Neural cell (in vitro differentiated cells): Measurements from ENCODE around the gene APPBP2. TPM values are rescaled to one million over a fixed set of nuclear protein-coding genes. Genes with fewer than 3 reads are reported as not detected.

ENCODE experiments used
- H2AFZ ChIP-seq: fragments of 200-600, 300-800 bp; sonication (generic), shearing (Covaris generic); 2 replicates; pipeline ENCODE4 v1.6.0; 2014; ENCODE audit warnings: low read depth, mild to moderate bottlenecking, antibody characterized with exemption, low read length, moderate library complexity
- H3F3A ChIP-seq: fragments of 200-600 bp; shearing (Covaris generic); 2 replicates; pipeline ENCODE4 v1.6.1; 2016; ENCODE audit warnings: mild to moderate bottlenecking, moderate library complexity, mixed read lengths, antibody characterized with exemption, low read length; ENCODE audit not compliant: insufficient read depth, poor library complexity, severe bottlenecking
- H3K27ac ChIP-seq: fragments of 200-600, 300-800 bp; sonication (generic), shearing (Covaris generic); 2 replicates; pipeline ENCODE4 v1.5.1; 2014; ENCODE audit warnings: mild to moderate bottlenecking, low read length, moderate library complexity
- H3K27me3 ChIP-seq: fragments of 300-800, 200-600 bp; sonication (generic), shearing (Covaris generic); 2 replicates; pipeline ENCODE4 v1.6.0; 2014; ENCODE audit warnings: mild to moderate bottlenecking, low read depth, low read length, moderate library complexity; ENCODE audit not compliant: insufficient read depth
- H3K36me3 ChIP-seq: fragments of 300-800, 200-600 bp; sonication (generic), shearing (Covaris generic); 2 replicates; pipeline ENCODE4 v1.5.1; 2014; ENCODE audit warnings: mild to moderate bottlenecking, antibody characterized with exemption, low read length, moderate library complexity; ENCODE audit not compliant: insufficient read depth
- H3K4me2 ChIP-seq: fragments of 300-800, 200-600 bp; sonication (generic), shearing (Covaris generic); 2 replicates; pipeline ENCODE4 v1.6.0; 2014; ENCODE audit warnings: mild to moderate bottlenecking, low read length
- H3K4me3 ChIP-seq: fragments of 300-800, 200-600 bp; sonication (generic), shearing (Covaris generic); 2 replicates; pipeline ENCODE4 v1.5.1; 2014; ENCODE audit warnings: mild to moderate bottlenecking, low read length, moderate library complexity
- H3K79me2 ChIP-seq: fragments of 200-600 bp; shearing (Covaris generic); replicated peaks from 2 replicates; pipeline ENCODE4 v1.6.0; 2014; ENCODE audit warnings: mild to moderate bottlenecking, low read length, moderate library complexity; ENCODE audit not compliant: insufficient read depth
- H3K9ac ChIP-seq: fragments of 300-800, 200-600 bp; sonication (generic), shearing (Covaris generic); 2 replicates; pipeline ENCODE4 v1.6.1; 2016; ENCODE audit warnings: mild to moderate bottlenecking, low read length, mixed read lengths
- H3K9me2 ChIP-seq: fragments of 200-600 bp; shearing (Covaris generic); 2 replicates; pipeline ENCODE4 v1.6.1; 2016; ENCODE audit warnings: mild to moderate bottlenecking, low read length, mixed read lengths; ENCODE audit not compliant: insufficient read depth
- H3K9me3 ChIP-seq: fragments of 200-600, 300-800 bp; sonication (generic), shearing (Covaris generic); 2 replicates; pipeline ENCODE4 v1.6.1; 2016; ENCODE audit warnings: mild to moderate bottlenecking, mixed run types, low read length, moderate library complexity, mixed read lengths
- H4K20me1 ChIP-seq: fragments of 200-600 bp; shearing (Covaris generic); 2 replicates; pipeline ENCODE4 v1.6.1; 2016; ENCODE audit warnings: mild to moderate bottlenecking, mixed run types; ENCODE audit not compliant: insufficient read depth
- CTCF ChIP-seq: fragments of 450-650 bp; IDR thresholded peaks from 2 replicates; pipeline ENCODE4 v1.5.1; 2014; ENCODE audit warnings: antibody characterized with exemption, mild to moderate bottlenecking, moderate library complexity; ENCODE audit not compliant: poor library complexity, severe bottlenecking
- EP300 ChIP-seq: fragments of 450-650 bp; conservative IDR thresholded peaks from 2 replicates; pipeline ENCODE4 v1.6.1; 2014; ENCODE audit warnings: antibody characterized with exemption, mild to moderate bottlenecking, moderate library complexity; ENCODE audit not compliant: poor library complexity, severe bottlenecking
- EZH2 ChIP-seq: fragments of 200-600, 300-800 bp; shearing (Covaris generic), sonication (generic); IDR thresholded peaks from 2 replicates; pipeline ENCODE4 v1.6.1; 2014; ENCODE audit warnings: antibody characterized with exemption, low read length, borderline replicate concordance, mild to moderate bottlenecking; ENCODE audit not compliant: insufficient read depth, poor library complexity, severe bottlenecking
- MXI1 ChIP-seq: fragments of 450-650 bp; conservative IDR thresholded peaks from 2 replicates; pipeline ENCODE4 v1.6.1; 2014; ENCODE audit warnings: antibody characterized with exemption, mild to moderate bottlenecking; ENCODE audit not compliant: poor library complexity, severe bottlenecking
- POLR2AphosphoS5 ChIP-seq: IDR thresholded peaks from 2 replicates; pipeline ENCODE4 v1.6.1; 2012
- RAD21 ChIP-seq: fragments of 450-650 bp; conservative IDR thresholded peaks from 2 replicates; pipeline ENCODE4 v1.6.1; 2014; ENCODE audit warnings: antibody characterized with exemption, mild to moderate bottlenecking, moderate library complexity
- REST ChIP-seq: IDR thresholded peaks from 2 replicates; pipeline ENCODE4 v1.6.1; 2012; ENCODE audit warnings: borderline replicate concordance
- SMC3 ChIP-seq: fragments of 450-650 bp; conservative IDR thresholded peaks from 2 replicates; pipeline ENCODE4 v1.6.1; 2014; ENCODE audit warnings: antibody characterized with exemption, mild to moderate bottlenecking, moderate library complexity; ENCODE audit not compliant: poor library complexity
- TAF1 ChIP-seq: IDR thresholded peaks from 2 replicates; pipeline ENCODE4 v1.6.1; 2012; ENCODE audit warnings: low read depth
- polyA plus RNA-seq: library from polyadenylated mRNA; depleted of rRNA; stranded (reverse); fragments of >200 nt; gene quantifications from 2 replicates; pipeline ENCODE4 v1.2.3, GENCODE V29; 2014

Gene APPBP2
- polyA plus RNA-seq, 1 donor from 2014 or later: 40.4 TPM

GRCh38 chr17:60539807-60540206 lies 13.8 kb upstream of the APPBP2 start:
- H3K9ac ChIP-seq: no peak overlapping the region
- H2AFZ ChIP-seq: no peak overlapping the region
- H4K20me1 ChIP-seq: no peaks in the 10 kb centered on the region
- H3K4me2 ChIP-seq: no peak overlapping the region
- no peak overlapping the region for H3K27ac ChIP-seq
- H3K9me2 ChIP-seq: no peaks in the 10 kb centered on the region
- no peaks in the 10 kb centered on the region for H3K79me2 ChIP-seq
- H3F3A ChIP-seq: no peaks in the 10 kb centered on the region
- no peaks in the 10 kb centered on the region for H3K36me3 ChIP-seq
- H3K27me3 ChIP-seq: no peaks in the 10 kb centered on the region
- TF ChIP-seq EP300 (no peak), POLR2AphosphoS5 (no peak), TAF1 (no peak), REST (no peak), RAD21 (no peak), SMC3 (no peak), MXI1 (no peak), CTCF (no peak), EZH2 (no peak)
- no peak overlapping the region for H3K4me3 ChIP-seq
- no peaks in the 10 kb centered on the region for H3K9me3 ChIP-seq

- Histone ChIP-seq H3K27ac (no peak overlapping the region), H2AFZ (no peak overlapping the region)
- no peak for TF ChIP-seq MXI1
- no peak for TF ChIP-seq REST
- no peak for TF ChIP-seq EZH2
- TF ChIP-seq EP300: no peak
- no peak for TF ChIP-seq CTCF
- no peak for TF ChIP-seq RAD21
- TF ChIP-seq TAF1: no peak
- no peak for TF ChIP-seq SMC3
- no peak for TF ChIP-seq POLR2AphosphoS5
Observed at GRCh38 chr17:60538726-60539125, 12.7 kb upstream of the APPBP2 start.

More at GRCh38 chr17:60538726-60539125, 12.7 kb upstream of the APPBP2 start:
- no peak overlapping the region for H3K4me2 ChIP-seq
- H3K79me2 ChIP-seq: no peaks in the 10 kb centered on the region
- H3K9ac ChIP-seq: no peak overlapping the region
- no peaks in the 10 kb centered on the region for H3K27me3 ChIP-seq
- H3F3A ChIP-seq: no peaks in the 10 kb centered on the region
- H3K9me2 ChIP-seq: no peaks in the 10 kb centered on the region
- no peaks in the 10 kb centered on the region for H3K9me3 ChIP-seq
- H4K20me1 ChIP-seq: no peaks in the 10 kb centered on the region
- H3K4me3 ChIP-seq: no peak overlapping the region
- H3K36me3 ChIP-seq: no peaks in the 10 kb centered on the region
